Body of pancreas (tissue), 4 donors: ENCODE data around the gene PPFIA1.

Experiments
- CTCF ChIP-seq, 7 experiments: fragments of 450-650 bp in 4 of 7; fragments of 200-600 bp in 3 of 7; sonication (generic) in 3 of 7; IDR thresholded peaks; one replicate each; pipeline ENCODE4 v1.5.1; 2016 to 2019; ENCODE audit warnings: antibody characterized with exemption in 7 of 7
- POLR2A ChIP-seq, 3 donors: fragments of 450-650 bp; IDR thresholded peaks; one replicate each; pipeline ENCODE4 v1.6.1; 2016; ENCODE audit warnings: antibody characterized with exemption in 3 of 3, mild to moderate bottlenecking in 2 of 3

GRCh38 chr11:70433526-70433925, 163.0 kb downstream of the PPFIA1 start:
- TF ChIP-seq CTCF (IDR thresholded peaks at IDR 0.05) (no peak), POLR2A (IDR thresholded peaks at IDR 0.05) (no peak)
